ENCODE measurements around the gene BNIP3. TPM values are rescaled to one million over a fixed set of nuclear protein-coding genes. Genes with fewer than 3 reads are reported as not detected.

Gene BNIP3
- total and polyA plus RNA-seq, 4 donors, result 36.8 to 151 (median 114) TPM

DNA sequence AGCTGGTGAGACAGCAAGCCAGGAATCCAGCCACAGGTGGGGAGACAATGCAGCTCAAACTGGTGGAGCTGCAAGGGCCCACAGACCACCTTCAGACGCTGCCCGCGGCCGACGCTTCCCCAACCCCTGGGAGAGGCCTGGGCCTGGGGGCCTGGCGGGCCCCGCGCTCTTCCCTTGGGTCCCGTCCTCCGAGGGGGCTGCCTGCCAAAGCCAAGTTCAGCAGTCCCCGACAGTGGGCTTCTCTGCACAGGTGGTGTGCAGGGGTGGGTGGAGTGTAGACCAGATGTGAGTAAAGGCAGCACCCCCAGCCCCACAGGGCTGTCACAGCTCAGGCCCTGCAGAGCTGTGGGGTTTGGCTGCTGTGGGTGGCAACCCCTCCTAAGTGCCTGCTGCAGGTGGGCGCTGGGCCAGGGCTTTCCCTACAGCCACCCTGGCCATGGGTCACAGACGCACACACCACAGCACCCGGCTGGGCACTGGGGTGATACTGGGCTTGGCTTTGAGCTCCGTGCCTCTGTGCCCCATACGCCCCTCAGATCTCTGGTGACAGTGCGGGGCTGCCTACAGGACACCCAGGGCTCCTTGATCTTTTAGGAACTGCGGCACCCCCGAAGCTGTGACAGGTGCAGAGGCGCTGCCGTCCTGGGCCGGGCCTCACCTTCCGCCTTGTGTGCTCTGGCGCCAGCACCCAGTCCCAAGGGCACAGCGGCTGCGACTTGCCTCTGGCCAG, 20.5 kb downstream of the BNIP3 start:
- 89% methylated on average over 26 of the region's 26 CpGs for WGBS
- peaks cover 2 to 19% (median 10%) of the 10 kb centered on the region in 4 donors for H3K36me3 ChIP-seq (ENCODE audit: control insufficient read depth in 4 of 4, insufficient read depth in 3 of 4, low read depth in 1 of 4, low read length in 3 of 4)
- H3K9ac ChIP-seq (ENCODE audit: low read depth in 1 of 2, low read length in 2 of 2), result no peak overlapping the region
- TF ChIP-seq FOXA1 (IDR thresholded peaks at IDR 0.05) (no peak), FOXA2 (IDR thresholded peaks at IDR 0.05) (no peak), EGR1 (IDR thresholded peaks at IDR 0.05; ENCODE audit: low read depth in 2 of 2) (no peak), RAD21 (IDR thresholded peaks at IDR 0.05) (no peak), CTCF (IDR thresholded peaks at IDR 0.05; ENCODE audit: low read depth, low read length, missing input control) (no peak), JUND (IDR thresholded peaks at IDR 0.05) (no peak), NR2F2 (IDR thresholded peaks at IDR 0.05) (no peak), ZBTB33 (IDR thresholded peaks at IDR 0.05) (no peak), GABPA (IDR thresholded peaks at IDR 0.05 in 1 of 2, conservative IDR thresholded peaks at IDR 0.05 in 1 of 2) (no peak)
- TF ChIP-seq, protein P1, sequence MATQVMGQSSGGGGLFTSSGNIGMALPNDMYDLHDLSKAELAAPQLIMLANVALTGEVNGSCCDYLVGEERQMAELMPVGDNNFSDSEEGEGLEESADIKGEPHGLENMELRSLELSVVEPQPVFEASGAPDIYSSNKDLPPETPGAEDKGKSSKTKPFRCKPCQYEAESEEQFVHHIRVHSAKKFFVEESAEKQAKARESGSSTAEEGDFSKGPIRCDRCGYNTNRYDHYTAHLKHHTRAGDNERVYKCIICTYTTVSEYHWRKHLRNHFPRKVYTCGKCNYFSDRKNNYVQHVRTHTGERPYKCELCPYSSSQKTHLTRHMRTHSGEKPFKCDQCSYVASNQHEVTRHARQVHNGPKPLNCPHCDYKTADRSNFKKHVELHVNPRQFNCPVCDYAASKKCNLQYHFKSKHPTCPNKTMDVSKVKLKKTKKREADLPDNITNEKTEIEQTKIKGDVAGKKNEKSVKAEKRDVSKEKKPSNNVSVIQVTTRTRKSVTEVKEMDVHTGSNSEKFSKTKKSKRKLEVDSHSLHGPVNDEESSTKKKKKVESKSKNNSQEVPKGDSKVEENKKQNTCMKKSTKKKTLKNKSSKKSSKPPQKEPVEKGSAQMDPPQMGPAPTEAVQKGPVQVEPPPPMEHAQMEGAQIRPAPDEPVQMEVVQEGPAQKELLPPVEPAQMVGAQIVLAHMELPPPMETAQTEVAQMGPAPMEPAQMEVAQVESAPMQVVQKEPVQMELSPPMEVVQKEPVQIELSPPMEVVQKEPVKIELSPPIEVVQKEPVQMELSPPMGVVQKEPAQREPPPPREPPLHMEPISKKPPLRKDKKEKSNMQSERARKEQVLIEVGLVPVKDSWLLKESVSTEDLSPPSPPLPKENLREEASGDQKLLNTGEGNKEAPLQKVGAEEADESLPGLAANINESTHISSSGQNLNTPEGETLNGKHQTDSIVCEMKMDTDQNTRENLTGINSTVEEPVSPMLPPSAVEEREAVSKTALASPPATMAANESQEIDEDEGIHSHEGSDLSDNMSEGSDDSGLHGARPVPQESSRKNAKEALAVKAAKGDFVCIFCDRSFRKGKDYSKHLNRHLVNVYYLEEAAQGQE (IDR thresholded peaks at IDR 0.05), result no peak
- H3K27me3 ChIP-seq (ENCODE audit: control insufficient read depth in 4 of 4, insufficient read depth in 4 of 4, low read length in 3 of 4), result no peaks in the 10 kb centered on the region
- no peaks in the 10 kb centered on the region for H3K9me3 ChIP-seq (ENCODE audit: control insufficient read depth in 4 of 4, low read length in 3 of 4)
- no peaks in the 10 kb centered on the region for H3K4me1 ChIP-seq (ENCODE audit: control insufficient read depth in 4 of 4, insufficient read depth in 4 of 4, low read length in 3 of 4)
- no peak overlapping the region for H3K27ac ChIP-seq (ENCODE audit: low read depth in 1 of 2, low read length in 2 of 2)
- no peak overlapping the region for H3K4me3 ChIP-seq (ENCODE audit: low read depth in 1 of 3, low read length in 3 of 3)
- DNase-seq (ENCODE audit: low spot score), result no peak

GRCh38 chr10:131960631-131961046, 21.1 kb downstream of the BNIP3 start:
- no peak for TF ChIP-seq HNF4G (IDR thresholded peaks at IDR 0.05)
- TF ChIP-seq ZBTB33 (IDR thresholded peaks at IDR 0.05), result no peak
- no peak for TF ChIP-seq YY1 (IDR thresholded peaks at IDR 0.05)
- no peak for TF ChIP-seq EGR1 (IDR thresholded peaks at IDR 0.05; ENCODE audit: low read depth in 2 of 2)
- TF ChIP-seq JUND (IDR thresholded peaks at IDR 0.05), result no peak
- no peak for TF ChIP-seq RXRA (IDR thresholded peaks at IDR 0.05)
- Histone ChIP-seq H3K27me3 (ENCODE audit: control insufficient read depth in 4 of 4, insufficient read depth in 4 of 4, low read length in 3 of 4) (no peaks in the 10 kb centered on the region), H3K36me3 (ENCODE audit: control insufficient read depth in 4 of 4, insufficient read depth in 3 of 4, low read depth in 1 of 4, low read length in 3 of 4) (peaks cover 6 to 19% (median 12%) of the 10 kb centered on the region in 4 donors), H3K4me1 (ENCODE audit: control insufficient read depth in 4 of 4, insufficient read depth in 4 of 4, low read length in 3 of 4) (no peaks in the 10 kb centered on the region), H3K9me3 (ENCODE audit: control insufficient read depth in 4 of 4, low read length in 3 of 4) (no peaks in the 10 kb centered on the region), H3K9ac (ENCODE audit: low read depth in 1 of 2, low read length in 2 of 2) (no peak overlapping the region), H3K4me3 (ENCODE audit: low read depth in 1 of 3, low read length in 3 of 3) (no peak overlapping the region), H3K27ac (ENCODE audit: low read depth in 1 of 2, low read length in 2 of 2) (no peak overlapping the region)
- no peak for DNase-seq (ENCODE audit: low spot score)
- 91% methylated on average over 18 of the region's 18 CpGs for WGBS

Measured in liver (tissue), 9 donors.